ENCODE results near the gene AGAP1. TPM values are rescaled to one million over a fixed set of nuclear protein-coding genes. Genes with fewer than 3 reads are reported as not detected.

The AGAP1 gene
- total RNA-seq, 1 donor from 2014 or later, result 33.4 TPM

GRCh38 chr2:235654103-235654813 lies 160.4 kb downstream of the AGAP1 start:
- ATAC-seq (no peak), DNase-seq (no peak)
- intact Hi-C loops (cut with DNase I), result no loop called here
- H3K4me1 ChIP-seq, result peaks cover 14% of the 10 kb centered on the region
- no peaks in the 10 kb centered on the region for H3K36me3 ChIP-seq
- H3K27ac ChIP-seq, result no peak overlapping the region
- H3K9me3 ChIP-seq, result no peaks in the 10 kb centered on the region
- H3K27me3 ChIP-seq, result no peaks in the 10 kb centered on the region
- TF ChIP-seq, protein P1, sequence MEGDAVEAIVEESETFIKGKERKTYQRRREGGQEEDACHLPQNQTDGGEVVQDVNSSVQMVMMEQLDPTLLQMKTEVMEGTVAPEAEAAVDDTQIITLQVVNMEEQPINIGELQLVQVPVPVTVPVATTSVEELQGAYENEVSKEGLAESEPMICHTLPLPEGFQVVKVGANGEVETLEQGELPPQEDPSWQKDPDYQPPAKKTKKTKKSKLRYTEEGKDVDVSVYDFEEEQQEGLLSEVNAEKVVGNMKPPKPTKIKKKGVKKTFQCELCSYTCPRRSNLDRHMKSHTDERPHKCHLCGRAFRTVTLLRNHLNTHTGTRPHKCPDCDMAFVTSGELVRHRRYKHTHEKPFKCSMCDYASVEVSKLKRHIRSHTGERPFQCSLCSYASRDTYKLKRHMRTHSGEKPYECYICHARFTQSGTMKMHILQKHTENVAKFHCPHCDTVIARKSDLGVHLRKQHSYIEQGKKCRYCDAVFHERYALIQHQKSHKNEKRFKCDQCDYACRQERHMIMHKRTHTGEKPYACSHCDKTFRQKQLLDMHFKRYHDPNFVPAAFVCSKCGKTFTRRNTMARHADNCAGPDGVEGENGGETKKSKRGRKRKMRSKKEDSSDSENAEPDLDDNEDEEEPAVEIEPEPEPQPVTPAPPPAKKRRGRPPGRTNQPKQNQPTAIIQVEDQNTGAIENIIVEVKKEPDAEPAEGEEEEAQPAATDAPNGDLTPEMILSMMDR (IDR thresholded peaks at IDR 0.05), result no peak
- H3K4me3 ChIP-seq, result no peak overlapping the region

- Histone ChIP-seq H3K4me3 (no peak overlapping the region), H3K27ac (no peak overlapping the region), H3K27me3 (no peaks in the 10 kb centered on the region), H3K9me3 (no peaks in the 10 kb centered on the region), H3K36me3 (no peaks in the 10 kb centered on the region), H3K4me1 (peaks cover 15% of the 10 kb centered on the region)
- peak; percentile 85 for ATAC-seq
- DNase-seq, result peak; percentile 80
- TF ChIP-seq, protein P1 (IDR thresholded peaks at IDR 0.05), result no peak
- intact Hi-C loops (cut with DNase I), result no loop called here
Observed at GRCh38 chr2:235658351-235659174, 164.7 kb downstream of the AGAP1 start.

DNA sequence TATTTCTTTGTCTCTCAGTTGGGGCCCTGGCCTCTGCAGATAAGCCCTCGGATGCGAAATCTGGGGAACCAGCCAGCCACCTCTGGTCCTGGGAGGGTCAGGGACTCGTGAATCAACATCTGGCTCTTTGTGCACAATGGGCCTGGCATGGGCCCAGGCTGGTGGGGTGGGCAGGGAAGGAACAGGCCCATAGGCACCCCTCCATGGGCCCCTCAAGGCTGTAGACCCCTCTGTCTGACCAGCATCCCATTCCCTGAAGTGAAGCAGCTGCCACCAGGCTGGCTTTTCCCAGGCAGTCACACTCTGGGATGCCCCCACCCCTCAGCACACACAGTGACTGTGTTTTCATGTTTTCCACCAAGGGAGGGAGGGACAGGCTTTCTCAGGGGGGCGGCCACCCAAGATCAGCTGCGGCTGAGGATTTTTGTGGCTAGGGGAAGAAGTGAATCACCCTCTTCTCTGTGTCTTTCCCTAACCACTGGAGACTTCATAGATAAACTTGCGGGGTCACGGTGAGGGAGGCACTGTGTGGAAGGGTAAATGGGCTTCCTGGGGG lies 166.0 kb downstream of the AGAP1 start:
- intact Hi-C loops (cut with DNase I), result no loop called here
- DNase-seq (peak; percentile 37), ATAC-seq (no peak)
- Histone ChIP-seq H3K9me3 (no peaks in the 10 kb centered on the region), H3K4me1 (peaks cover 10% of the 10 kb centered on the region), H3K27ac (no peak overlapping the region), H3K27me3 (no peaks in the 10 kb centered on the region), H3K4me3 (no peak overlapping the region), H3K36me3 (no peaks in the 10 kb centered on the region)
- TF ChIP-seq, protein P1 (IDR thresholded peaks at IDR 0.05), result no peak

DNA sequence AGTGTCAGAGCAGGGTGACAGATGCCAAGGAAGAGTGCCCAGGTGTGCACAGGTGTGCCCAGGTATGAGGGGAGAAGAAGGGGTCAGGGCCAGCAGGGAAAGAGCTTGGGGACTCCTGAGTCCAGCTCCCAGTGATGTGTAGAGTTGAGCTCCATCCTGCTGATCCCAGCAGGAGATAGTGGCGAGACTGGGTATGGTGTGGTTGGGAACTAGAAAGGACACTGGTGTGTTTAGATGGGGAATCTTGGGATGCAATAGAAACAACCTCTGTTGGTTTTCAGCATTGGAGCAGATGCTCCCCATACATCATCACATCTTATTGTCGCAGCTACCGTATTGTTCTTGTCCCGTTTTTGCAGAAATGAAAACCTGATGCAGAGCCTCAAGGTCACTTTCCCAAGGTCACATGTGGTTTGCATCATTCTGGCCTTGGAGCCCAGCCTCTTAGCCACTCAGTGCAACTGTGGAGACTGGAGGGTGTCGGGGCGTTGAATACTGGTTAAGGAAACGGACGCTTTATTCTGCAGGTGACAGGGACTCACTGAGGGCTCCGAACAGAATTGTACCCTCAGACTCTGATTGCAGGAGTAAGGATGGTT lies 166.7 kb downstream of the AGAP1 start:
- H3K27me3 ChIP-seq, result no peaks in the 10 kb centered on the region
- intact Hi-C loops (cut with DNase I), result no loop called here
- no peaks in the 10 kb centered on the region for H3K9me3 ChIP-seq
- ATAC-seq, result no peak
- TF ChIP-seq, protein P1 (IDR thresholded peaks at IDR 0.05), result no peak
- no peaks in the 10 kb centered on the region for H3K36me3 ChIP-seq
- DNase-seq, result no peak
- H3K4me1 ChIP-seq, result peaks cover 15% of the 10 kb centered on the region
- H3K4me3 ChIP-seq, result no peak overlapping the region
- no peak overlapping the region for H3K27ac ChIP-seq

DNA sequence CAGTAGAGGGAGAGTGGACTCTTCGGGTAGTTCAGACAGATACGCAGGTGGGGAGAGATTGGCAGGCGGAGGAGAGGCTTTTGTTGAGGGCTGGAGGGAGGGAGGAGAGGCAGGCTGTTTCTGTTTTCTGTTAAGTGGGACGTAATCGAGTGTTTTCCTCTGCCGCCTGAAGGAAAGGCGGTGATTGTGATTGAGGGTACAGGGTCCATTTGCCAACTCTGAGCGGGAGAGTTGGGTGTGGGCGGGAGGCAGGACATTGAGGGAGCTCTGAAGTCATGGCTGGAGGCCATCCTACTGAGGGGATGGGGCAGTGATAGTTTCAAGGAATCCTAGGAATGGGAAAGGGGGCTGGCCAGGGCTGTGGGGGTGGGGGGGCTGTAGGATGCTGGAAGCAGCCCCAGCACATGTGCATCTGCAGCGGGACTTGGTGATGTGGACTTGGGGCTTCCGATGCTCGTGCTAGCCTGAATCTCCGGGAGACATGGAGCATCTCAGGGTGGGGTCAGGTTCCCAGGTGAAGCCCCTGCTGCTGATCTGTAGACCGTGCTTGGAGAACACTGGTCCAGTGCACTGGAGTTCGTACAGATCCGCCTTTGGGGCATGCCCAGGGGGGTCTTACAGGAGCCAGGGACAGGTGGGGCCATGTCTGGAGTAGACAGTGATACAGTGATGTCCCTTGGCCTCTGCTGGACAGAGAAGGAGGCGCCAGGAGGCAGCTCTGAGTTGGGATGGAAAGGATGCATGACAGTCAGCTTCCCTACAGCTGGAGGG lies 167.5 kb downstream of the AGAP1 start:
- ATAC-seq (no peak), DNase-seq (peak; percentile 37)
- H3K9me3 ChIP-seq, result no peaks in the 10 kb centered on the region
- H3K27ac ChIP-seq, result no peak overlapping the region
- TF ChIP-seq, protein P1 (IDR thresholded peaks at IDR 0.05), result no peak
- no peaks in the 10 kb centered on the region for H3K36me3 ChIP-seq
- H3K4me1 ChIP-seq, result peaks cover 23% of the 10 kb centered on the region
- H3K4me3 ChIP-seq, result no peak overlapping the region
- intact Hi-C loops (cut with DNase I), result no loop called here
- no peaks in the 10 kb centered on the region for H3K27me3 ChIP-seq
